ENCODE results near the gene PCDHAC2.

- TF ChIP-seq CTCF (IDR thresholded peaks at IDR 0.05) (no peak), ZFX (IDR thresholded peaks at IDR 0.05; ENCODE audit: borderline replicate concordance) (no peak)
Measured at GRCh38 chr5:140969880-140970279, 3.6 kb downstream of the PCDHAC2 start.
